ENCODE data around the gene RTN3.
A peak's percentile ranks its signal among the peaks of the same experiment; 100 is the strongest.
"Not testable (repeated sequence)": the region's sequence is repeated elsewhere in the genome, so short reads cannot be mapped to it uniquely, and the experiment has no call there.

The RTN3 gene

DNA sequence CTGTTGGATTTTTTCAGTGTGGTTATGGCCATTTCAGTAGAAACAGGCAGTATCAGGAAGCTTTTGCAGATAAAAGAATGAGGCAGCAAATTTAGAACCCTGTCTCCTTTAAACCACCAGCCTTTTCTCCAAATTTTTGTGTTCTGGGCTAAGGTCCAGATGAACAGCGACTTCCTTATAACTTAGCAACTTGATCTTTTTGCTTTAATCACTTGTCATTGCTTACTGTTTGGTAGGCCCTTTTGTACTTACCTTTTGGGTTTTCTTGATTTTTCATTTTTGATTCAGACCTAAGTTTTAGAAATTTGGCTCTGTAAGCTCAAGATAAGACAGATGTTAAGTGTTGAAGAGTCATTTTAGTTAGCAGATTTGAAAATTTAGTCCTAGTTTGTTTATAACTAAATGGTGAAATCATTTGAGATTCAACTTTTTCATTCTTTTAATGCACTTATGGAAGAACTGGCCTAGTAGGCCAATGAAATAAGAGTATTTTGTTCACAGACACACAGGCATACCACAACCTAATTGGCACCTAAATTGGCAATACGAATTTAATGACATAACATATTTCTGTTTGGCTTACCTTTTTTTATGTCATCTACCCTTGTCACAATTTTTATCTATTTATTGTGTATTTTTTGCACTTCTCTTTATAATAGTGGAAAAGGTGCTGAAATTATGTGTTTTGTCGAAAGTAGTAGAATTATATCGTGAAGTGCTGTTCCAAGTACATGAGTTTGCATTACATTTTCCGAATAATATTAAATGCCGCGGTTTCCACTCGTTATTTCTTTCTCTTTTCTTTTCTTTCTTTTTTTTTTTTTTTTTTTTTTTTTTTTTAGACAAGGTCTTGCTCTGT is 2.1 kb downstream of the RTN3 start:
- DNase-seq (ENCODE audit: low read depth) = no peak

DNA sequence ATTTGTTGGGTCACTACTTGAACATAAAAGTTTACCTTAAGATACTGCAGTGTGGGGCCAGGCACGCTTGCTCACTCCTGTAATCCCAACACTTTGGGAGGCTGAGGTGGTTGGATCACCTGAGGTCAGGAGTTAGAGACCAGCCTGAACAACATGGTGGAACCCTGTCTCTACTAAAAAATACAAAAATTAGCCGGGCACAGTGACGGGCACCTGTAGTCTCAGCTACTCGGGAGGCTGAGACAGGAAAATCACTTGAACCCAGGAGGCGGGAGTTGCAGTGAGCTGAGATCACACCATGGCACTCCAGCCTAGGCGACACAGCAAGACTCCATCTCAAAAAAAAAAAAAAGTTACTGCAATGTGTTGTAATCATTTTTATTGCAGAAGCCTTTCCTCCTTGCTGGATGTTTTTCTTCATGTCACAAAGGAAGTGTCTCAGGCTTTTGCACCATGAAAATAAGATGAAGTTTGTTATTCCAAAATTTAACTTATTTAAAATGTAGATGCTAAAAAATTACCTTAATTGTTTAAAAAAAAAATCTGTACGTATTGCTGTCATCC is 3.9 kb downstream of the RTN3 start:
- DNase-seq (ENCODE audit: low read depth) = not testable (repeated sequence)

DNA sequence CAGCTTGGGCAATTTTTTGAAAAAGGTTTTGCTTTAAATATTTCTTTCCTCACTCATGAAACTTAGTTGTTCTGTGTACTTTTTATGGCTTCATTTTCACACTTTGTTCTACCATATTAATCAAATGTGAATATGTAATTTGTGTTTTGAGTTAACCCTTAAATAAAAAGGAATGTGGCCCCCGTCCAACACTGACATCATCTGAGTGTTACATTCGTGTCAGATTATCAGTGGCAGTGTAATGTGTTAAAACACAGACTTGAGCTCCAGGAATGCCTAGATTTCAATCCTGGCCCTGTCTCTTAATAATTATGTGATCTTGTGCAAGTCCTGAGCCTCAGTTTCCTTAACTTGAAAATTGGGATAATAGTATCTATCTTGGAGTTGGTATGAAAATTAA is 5.6 kb downstream of the RTN3 start:
- no peak for DNase-seq (ENCODE audit: low read depth)

DNA sequence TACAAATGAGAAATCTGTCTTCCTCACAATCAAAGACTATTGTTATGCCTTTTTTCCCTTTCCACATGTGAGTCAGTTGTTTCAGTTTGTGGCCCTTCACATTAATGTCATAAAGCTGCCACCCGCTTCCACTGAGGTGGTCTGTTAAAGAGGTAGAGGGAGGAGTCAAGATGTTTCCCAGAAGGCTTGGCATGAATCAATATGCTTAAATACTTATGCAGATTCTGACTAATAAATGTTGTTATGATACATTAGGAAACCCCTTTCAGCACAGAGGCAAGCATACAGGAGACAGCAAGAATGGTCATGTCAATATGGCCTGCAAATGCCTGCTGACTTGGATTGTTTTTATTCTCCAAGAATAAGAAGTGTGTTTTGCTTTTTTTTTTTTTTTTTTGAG is 6.5 kb downstream of the RTN3 start:
- DNase-seq (ENCODE audit: low read depth) = no peak

DNA sequence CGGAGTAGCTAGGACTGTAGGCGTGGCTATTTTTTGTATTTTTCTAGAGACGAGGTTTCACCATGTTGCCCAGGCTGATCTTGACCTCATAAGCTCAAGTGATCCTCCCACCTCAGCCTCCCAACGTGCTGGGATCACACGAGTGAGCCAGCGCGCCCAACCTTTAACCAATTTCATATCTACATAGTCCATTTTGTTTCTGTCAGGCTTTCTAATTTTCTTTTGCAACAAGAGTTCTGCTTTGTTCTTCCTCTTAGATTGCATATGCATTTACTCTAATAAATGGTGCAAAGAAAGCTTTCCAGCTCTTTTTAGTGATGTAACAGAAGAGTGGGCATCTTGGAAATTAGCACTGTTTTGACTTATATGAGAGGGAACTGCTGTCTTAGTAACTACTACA is 13.3 kb downstream of the RTN3 start:
- no peak for DNase-seq (ENCODE audit: low read depth)

DNA sequence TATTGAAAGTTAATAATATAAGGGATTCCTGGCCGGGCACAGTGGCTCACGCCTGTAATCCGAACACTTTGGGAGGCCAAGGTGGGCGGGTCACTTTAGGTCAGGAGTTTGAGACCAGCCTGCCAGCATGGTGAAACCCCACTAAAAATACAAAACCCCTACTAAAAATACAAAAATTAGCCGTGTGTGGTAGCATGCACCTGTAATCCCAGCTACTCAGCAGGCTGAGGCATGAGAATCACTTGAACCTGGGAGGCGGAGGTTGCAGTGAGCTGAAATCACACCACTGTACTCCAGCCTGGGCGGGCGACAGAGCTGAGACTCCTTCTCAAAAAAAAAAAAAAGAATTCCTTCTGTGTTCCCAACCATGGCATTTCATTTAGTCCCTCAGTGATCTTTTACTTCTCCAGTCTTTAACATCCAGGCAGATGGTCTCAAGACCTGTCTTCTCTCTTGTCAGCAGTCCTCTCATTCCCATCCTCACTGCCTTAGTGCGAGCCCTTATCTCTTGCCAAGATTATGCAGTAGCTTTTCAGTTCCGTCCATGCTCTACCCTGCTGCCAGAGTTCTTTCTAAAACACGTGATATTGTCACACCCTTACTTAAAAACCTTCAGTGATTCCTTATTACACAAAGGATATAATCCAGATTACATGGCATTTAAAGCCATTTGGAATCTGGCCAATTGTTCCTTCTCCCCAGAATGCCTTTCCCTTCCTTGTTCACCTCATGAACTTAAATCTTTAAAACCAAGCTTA is 17.9 kb downstream of the RTN3 start:
- no peak for DNase-seq (ENCODE audit: low read depth)

DNA sequence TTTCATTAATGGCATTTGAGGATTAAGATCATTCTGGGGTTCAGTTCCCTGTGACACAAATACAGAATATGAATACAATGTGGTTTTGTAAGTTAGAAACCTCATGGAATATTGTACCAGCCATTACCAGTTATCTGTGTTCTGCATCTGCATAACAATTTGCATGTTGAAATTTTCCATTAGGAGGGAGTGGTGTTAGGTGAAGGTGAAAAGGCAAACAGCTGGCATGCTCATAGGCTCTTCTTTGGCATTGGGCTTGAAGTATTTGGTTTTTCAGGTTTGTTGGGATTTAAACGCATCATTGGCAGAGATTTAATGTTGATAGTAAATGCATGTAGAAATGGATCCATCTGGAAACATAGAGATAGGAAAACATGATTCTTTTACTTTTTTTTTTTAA is 18.6 kb downstream of the RTN3 start:
- no peak for DNase-seq (ENCODE audit: low read depth)

DNA sequence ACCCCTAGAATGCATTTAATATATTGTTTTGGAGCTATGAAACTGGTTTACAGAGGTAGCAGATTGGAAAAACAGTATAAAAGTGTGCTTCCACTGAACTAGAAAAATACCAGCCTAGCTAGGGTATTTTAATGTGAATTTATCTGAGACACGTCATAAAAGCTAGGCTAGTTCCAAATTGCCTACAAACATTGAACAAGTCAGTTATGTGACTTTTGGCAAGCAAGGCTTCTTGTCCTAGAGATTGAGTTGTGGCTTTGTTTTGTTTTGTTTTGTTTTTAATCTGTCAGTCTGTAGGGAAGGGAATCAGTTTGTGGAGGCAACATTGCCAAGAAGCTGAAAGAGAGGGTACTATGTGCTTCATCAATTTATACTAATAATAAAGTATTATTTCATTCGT is 24.2 kb downstream of the RTN3 start:
- DNase-seq (ENCODE audit: low read depth) = no peak

DNA sequence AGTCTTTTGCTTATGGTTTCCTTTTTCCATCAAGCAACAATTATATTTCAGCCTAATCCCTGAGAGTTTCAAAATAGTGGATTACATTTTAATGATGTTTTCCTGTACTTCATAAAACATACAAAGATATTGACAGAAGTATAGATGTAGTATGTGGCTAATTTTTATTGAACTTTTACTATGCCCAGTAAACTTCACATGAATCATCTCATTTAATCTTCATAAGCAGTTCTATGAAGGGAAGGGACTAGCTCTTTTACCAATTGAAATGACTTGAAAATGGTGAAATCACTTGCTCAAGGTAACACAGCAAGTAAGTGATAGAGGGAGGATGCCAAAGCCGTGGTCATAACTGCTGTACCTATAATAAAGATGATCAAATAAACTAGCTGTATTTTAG is 27.5 kb downstream of the RTN3 start:
- no peak for DNase-seq (ENCODE audit: low read depth)

DNA sequence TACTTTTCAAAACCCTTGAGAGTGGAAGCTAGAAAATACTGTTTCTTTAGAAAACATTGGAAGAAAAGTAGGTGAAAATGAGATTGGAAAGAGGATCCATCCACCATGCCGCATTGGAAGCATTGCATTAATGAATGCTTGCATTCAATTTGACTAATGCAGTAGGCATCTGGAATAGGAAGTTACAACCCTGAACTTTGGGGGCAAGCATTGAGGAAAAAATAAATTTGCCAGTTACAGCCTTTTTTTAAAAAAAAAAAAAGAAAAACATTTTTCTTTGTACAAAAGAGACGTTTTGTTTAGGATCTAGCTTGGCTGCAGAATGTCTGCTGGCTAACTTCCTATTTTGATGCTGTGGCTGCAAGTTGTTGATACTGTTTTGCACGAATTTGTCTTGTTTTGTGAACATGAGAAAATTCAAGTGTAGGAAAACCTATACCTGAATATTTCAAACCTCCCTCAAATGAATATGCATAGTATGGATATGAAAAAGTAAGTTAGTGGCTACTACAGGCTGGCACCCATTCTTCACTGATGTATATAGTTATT is 28.1 kb downstream of the RTN3 start:
- no peak for DNase-seq (ENCODE audit: low read depth)

DNA sequence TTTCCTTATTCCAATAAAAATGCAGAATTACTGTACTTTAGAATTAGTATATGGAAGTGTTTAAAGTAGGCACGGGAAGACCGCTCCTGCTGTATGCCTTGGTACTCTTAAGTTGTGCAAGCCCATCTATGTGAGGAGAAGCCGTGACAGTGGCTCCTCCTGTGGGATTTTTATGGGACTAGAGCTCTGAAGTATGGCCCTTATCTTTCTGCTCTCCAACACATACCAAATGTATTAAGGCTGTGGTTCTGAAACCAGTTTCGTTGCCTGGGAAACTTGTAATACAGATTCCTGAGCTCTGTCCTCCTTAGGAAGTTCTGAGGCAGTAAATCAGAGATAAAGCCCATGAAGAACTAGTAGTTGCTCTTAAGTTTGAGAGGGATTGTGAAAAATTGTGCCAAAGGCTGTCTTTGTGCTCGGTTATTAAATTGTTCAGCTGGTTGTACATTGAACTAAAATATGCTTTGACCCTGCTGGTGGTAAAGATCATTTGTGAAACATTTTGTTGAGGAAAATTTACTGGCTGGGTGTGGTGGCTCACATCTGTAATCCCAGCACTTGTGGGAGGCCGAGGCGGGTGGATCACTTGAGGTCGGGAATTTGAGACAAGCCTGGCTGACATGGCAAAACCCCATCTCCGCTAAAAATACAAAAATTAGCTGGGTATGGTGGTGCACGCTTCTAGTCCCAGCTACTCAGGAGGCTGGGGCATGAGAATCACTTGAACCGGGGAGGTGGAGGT is 29.3 kb downstream of the RTN3 start:
- no peak for DNase-seq (ENCODE audit: low read depth)

DNA sequence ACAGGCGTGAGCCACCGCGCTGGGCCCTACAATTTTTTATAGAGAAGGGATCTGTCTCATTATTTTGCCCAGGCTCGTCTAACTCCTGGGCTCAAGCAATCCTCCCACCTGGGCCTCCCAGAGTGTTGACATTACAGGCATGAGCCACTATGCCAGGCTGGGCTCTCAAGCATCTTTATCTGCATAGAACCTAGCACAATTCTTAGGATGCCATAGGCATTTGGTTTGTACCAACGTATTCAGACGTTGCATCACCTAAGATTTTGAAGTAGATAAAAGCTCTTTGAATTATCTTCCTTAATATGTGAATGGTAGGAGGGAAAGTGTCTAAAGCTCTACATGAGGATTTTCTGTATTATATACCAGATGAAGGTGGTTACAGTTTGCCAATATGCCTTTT is 30.5 kb downstream of the RTN3 start:
- no peak for DNase-seq (ENCODE audit: low read depth)

DNA sequence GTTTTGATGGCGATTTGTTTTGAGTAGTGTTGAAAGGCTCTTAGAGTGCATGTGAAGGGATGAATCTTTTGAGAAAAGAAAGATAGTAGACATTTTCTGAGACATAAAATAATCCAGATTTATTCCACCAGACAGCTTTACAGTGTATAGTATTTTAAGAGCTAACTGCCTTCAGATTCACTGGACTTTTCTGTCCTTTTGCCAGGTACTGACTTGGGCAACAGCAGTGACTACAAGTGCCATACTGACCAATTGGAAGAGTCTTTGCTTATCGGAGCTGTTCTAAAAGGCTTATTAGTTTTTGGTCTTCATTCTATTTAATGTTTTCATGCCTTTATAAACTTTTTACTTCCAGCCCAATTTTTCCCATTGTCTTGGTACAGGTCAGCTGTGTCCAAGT is 32.5 kb downstream of the RTN3 start:
- no peak for DNase-seq (ENCODE audit: low read depth)

DNA sequence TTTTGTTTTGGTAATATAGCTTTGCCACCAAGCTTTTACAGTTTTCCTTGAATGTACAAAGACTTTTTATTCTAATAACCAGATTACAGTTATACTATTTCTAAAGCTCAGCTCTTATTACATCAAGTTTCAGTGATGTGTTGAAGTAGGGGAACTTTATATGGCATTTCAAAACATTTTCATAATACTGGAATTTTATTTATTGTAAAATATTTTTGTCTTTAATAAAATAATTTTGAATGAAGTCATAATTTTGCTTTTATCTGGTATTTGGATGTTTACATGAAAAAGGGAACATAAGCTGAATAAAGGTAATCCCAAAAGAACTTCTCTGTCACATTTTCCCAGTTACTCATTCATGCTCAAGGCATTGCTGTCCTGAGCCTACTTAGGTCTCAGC is 34.7 kb downstream of the RTN3 start:
- no peak for DNase-seq (ENCODE audit: low read depth)

DNA sequence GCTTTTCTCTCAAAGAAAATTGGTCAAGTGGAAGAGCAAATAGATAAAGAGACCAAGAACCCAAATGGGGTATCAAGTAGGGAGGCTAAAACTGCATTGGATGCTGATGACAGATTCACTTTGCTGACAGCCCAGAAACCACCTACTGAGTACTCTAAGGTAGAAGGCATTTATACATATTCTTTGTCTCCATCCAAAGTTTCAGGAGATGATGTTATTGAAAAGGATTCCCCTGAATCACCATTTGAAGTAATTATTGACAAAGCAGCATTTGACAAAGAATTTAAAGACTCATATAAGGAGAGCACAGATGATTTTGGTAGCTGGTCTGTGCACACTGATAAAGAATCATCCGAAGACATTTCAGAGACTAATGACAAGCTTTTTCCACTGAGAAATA is 37.7 kb downstream of the RTN3 start:
- DNase-seq (ENCODE audit: low read depth) = no peak

DNA sequence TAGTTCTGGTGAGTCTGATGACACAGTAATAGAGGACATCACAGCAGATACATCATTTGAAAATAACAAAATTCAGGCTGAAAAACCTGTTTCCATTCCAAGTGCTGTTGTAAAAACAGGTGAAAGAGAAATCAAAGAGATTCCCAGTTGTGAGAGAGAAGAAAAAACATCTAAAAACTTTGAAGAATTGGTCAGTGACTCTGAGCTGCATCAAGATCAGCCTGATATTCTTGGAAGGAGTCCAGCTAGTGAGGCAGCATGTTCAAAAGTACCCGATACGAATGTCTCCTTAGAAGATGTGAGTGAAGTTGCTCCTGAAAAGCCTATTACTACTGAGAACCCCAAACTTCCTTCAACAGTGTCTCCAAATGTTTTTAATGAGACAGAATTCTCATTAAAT is 38.7 kb downstream of the RTN3 start:
- DNase-seq (ENCODE audit: low read depth) = no peak

DNA sequence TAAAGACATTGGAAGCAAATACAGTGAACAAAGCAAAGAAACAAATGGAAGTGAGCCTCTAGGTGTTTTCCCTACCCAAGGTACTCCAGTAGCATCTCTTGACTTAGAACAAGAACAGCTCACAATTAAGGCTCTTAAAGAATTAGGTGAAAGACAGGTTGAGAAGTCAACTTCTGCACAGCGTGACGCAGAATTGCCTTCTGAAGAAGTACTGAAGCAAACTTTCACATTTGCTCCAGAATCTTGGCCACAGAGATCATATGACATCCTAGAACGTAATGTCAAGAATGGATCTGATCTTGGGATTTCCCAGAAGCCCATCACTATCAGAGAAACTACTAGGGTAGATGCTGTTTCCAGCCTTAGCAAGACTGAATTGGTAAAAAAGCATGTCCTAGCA is 39.3 kb downstream of the RTN3 start:
- no peak for DNase-seq (ENCODE audit: low read depth)

DNA sequence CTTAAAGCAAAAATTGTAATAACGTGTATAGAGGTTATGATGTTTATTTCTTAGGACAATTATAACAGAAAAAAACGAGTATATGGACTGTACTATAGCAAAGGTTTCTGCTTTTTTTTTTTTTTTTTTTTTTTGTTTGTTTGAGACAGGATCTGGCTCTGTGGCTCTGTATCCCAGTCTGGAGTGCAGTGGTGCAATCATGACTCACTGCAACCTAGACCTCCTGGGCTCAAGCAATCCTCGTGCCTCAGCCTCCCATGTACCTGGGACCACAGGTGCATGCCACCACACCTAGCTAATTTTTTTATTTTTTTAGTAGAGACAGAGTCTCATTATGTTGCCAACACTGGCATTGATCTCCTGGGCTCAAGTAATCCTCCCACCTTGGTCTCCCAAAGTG is 48.0 kb downstream of the RTN3 start:
- DNase-seq (ENCODE audit: low read depth) = no peak

DNA sequence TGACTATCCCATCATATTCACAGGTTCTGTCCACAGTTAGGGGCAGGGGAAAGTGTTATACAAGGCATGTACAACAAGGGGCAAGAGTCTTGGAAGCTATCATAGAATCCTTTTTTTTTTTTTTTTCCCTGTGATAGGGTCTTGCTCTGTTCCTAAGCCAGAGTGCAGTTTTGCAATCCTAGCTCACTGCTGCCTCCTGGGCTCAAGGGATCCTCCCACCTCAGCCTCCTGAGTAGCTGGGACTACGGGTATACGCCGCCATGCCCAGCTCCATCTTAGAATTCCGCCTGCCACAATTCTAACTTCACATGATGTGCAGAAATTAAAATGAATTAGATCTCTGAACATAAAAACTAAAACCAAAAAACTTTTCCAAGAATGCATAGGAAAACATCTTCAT is 55.6 kb downstream of the RTN3 start:
- DNase-seq (ENCODE audit: low read depth) = no peak

DNA sequence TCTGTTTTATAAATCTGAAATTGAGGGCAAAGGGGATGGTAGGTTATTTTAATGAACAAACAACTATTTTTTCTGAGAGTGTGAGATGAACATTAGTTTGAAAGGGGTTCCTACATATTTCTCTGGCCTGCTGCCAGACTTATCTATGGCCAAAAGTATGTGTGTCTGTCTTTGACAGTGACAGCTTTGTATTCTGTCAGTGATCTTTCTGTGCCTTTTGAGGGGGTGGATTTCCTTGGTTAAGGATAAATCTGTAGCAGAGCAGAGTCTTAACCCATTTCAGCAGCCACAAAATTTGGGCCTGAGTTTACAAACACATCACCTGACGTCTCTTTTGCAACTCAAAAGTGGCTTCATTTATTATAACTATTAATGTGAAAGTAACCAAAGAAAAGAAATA is 56.4 kb downstream of the RTN3 start:
- no peak for DNase-seq (ENCODE audit: low read depth)

DNA sequence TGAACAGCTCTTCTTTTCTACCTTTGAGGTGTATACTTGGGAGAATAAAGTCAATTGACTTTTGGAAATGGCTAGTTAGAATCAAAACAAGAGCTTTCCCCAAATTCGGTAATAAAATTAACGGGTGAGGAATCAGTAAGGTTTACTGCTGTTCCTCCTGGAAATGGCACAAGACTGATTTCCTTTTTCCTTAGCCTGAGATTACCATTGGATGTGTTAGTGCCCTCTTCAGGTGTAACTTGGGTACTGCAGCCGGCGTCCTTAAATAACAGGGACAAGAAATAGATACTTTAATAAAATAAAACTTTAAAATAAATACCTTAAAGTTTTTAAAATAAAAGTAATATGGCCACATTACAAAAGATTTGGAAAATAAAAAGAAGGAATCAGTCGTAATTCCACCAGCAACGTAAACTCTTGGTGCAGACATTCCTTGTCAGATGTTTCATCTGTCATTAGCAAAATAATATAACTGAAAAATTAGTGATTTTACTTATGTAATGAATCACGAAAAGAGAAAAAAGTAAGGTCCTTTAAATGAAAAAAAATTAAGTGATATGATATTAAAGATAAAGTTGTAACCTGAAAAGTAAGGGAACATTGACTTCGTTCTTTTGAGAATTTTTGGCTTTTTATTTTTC is 57.5 kb downstream of the RTN3 start:
- DNase-seq (ENCODE audit: low read depth) = peak; percentile 29

Measured in CMK (cell line).